ENCODE results near the gene TM2D3. TPM values are rescaled to one million over a fixed set of nuclear protein-coding genes. Genes with fewer than 3 reads are reported as not detected.

Gene TM2D3
- total and polyA plus RNA-seq, 2 donors (not counting 1 experiment from before 2014, with no cell fraction given) = 35.5 to 63.5 TPM

- Histone ChIP-seq H2AFZ (ENCODE audit: insufficient read depth, low read depth, low read length, poor library complexity, severe bottlenecking) (no peak overlapping the region), H3K9ac (ENCODE audit: low read length) (no peak overlapping the region), H3K4me1 (ENCODE audit: control insufficient read depth in 2 of 2, insufficient read depth in 2 of 2, low read length in 2 of 2) (peaks cover 18 to 19% of the 10 kb centered on the region in 2 donors), H4K20me1 (ENCODE audit: control insufficient read depth, insufficient read depth, low read length, poor library complexity, severe bottlenecking) (peaks cover 24% of the 10 kb centered on the region), H3K79me2 (ENCODE audit: control insufficient read depth, insufficient read depth, low read length) (peaks cover 19% of the 10 kb centered on the region), H3K36me3 (replicated peaks in 1 of 2; ENCODE audit: control extremely low read depth in 1 of 2, control insufficient read depth in 1 of 2, extremely low read depth in 1 of 2, insufficient read depth in 2 of 2, low read length in 1 of 2) (peaks cover 0 to 60% of the 10 kb centered on the region in 2 experiments), H3K27me3 (replicated peaks in 1 of 4; ENCODE audit: control extremely low read depth in 1 of 4, control insufficient read depth in 3 of 4, insufficient read depth in 4 of 4, low read length in 3 of 4) (no peaks in the 10 kb centered on the region), H3K4me3 (ENCODE audit: control extremely low read depth in 1 of 5, extremely low read depth in 1 of 5, insufficient read depth in 1 of 5, low read depth in 2 of 5, low read length in 4 of 5) (no peak overlapping the region), H3K9me3 (ENCODE audit: control extremely low read depth in 1 of 3, control insufficient read depth in 2 of 3, insufficient read depth in 1 of 3, low read length in 2 of 3) (no peaks in the 10 kb centered on the region), H3K27ac (ENCODE audit: low read length in 2 of 2) (peak overlapping the region in 1 of 2 donors; percentile 43), H3K4me2 (replicated peaks; ENCODE audit: low read depth, low read length, poor library complexity, severe bottlenecking) (peak overlapping the region; percentile 31)
- ChIA-PET CTCF (interaction anchor here (0.6 to 6.8 kb wide), 20 partner anchors 8 to 384 kb away, joined by 3 to 159 read pairs (median 4); partner anchors contain the start of genes SNRPA1 and TARS3), POLR2A (no interaction called here)
- ATAC-seq (ENCODE audit: low read depth) = peak; percentile 51
- DNase-seq = peak; percentile 50
- no peak overlapping the region for H3K4me3 Mint-ChIP-seq
- no CpG with 5 or more reads among the region's 1 CpG for WGBS (ENCODE audit: insufficient coverage)
- no peaks in the 10 kb centered on the region for H3K27me3 Mint-ChIP-seq
- intact Hi-C loops (cut with micrococcal nuclease) = loop anchor here (1.0 to 5.0 kb wide), 4 partner anchors 10 to 625 kb away; partner anchors contain the start of gene TM2D3
- H3K4me1 Mint-ChIP-seq = peaks cover 18% of the 10 kb centered on the region
- H3K9me3 Mint-ChIP-seq (ENCODE audit: insufficient read depth) = no peaks in the 10 kb centered on the region
- TF ChIP-seq EZH2 (IDR thresholded peaks at IDR 0.05; ENCODE audit: borderline replicate concordance, insufficient read depth, low read depth, low read length, poor library complexity, severe bottlenecking) = no peak
- TF ChIP-seq, protein P1, sequence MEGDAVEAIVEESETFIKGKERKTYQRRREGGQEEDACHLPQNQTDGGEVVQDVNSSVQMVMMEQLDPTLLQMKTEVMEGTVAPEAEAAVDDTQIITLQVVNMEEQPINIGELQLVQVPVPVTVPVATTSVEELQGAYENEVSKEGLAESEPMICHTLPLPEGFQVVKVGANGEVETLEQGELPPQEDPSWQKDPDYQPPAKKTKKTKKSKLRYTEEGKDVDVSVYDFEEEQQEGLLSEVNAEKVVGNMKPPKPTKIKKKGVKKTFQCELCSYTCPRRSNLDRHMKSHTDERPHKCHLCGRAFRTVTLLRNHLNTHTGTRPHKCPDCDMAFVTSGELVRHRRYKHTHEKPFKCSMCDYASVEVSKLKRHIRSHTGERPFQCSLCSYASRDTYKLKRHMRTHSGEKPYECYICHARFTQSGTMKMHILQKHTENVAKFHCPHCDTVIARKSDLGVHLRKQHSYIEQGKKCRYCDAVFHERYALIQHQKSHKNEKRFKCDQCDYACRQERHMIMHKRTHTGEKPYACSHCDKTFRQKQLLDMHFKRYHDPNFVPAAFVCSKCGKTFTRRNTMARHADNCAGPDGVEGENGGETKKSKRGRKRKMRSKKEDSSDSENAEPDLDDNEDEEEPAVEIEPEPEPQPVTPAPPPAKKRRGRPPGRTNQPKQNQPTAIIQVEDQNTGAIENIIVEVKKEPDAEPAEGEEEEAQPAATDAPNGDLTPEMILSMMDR (IDR thresholded peaks at IDR 0.05) = no peak
- peak overlapping the region; percentile 59 for H3K27ac Mint-ChIP-seq
Measured at GRCh38 chr15:101641894-101642293, 10.3 kb downstream of the TM2D3 start.

DNA sequence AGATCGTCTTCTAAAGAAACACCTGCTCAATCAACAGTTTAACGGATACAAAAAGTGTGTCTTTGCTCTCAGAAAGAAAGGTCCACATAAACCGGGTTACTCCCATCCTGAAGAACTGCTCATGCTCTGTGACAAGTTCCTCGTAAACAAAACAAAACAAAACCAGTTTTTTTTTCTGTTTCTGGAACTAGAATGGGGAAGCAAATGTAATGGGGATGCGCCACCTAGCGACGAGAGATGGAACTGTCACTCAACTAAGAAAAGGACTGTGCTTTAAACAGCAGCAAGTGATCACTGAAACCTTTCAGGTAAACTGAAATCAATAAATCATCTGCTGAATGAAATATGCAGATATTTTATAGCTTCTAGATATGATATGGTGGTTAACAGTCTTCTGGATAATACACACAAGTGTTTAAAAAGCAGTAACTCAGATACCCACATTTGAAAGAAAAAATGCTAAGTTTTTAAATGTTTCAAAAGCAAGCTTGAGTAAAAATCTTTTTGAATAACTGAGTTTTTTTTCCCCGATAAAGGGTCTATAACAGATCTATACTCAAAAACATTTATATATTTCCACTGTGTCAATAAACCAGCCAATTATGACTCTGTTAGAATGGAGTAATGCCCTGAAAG, 10.9 kb downstream of the TM2D3 start:
- Histone ChIP-seq H3K9me3 (ENCODE audit: control extremely low read depth in 1 of 3, control insufficient read depth in 2 of 3, insufficient read depth in 1 of 3, low read length in 2 of 3) (no peaks in the 10 kb centered on the region), H3K4me1 (ENCODE audit: control insufficient read depth in 2 of 2, insufficient read depth in 2 of 2, low read length in 2 of 2) (peaks cover 18 to 19% of the 10 kb centered on the region in 2 donors), H3K9ac (ENCODE audit: low read length) (no peak overlapping the region), H3K4me3 (ENCODE audit: control extremely low read depth in 1 of 5, extremely low read depth in 1 of 5, insufficient read depth in 1 of 5, low read depth in 2 of 5, low read length in 4 of 5) (peak overlapping the region in 1 of 5 experiments; percentile 32), H4K20me1 (ENCODE audit: control insufficient read depth, insufficient read depth, low read length, poor library complexity, severe bottlenecking) (peaks cover 22% of the 10 kb centered on the region), H3K79me2 (ENCODE audit: control insufficient read depth, insufficient read depth, low read length) (peaks cover 15% of the 10 kb centered on the region), H3K4me2 (replicated peaks; ENCODE audit: low read depth, low read length, poor library complexity, severe bottlenecking) (peak overlapping the region; percentile 41), H3K36me3 (replicated peaks in 1 of 2; ENCODE audit: control extremely low read depth in 1 of 2, control insufficient read depth in 1 of 2, extremely low read depth in 1 of 2, insufficient read depth in 2 of 2, low read length in 1 of 2) (peaks cover 0 to 54% of the 10 kb centered on the region in 2 experiments), H3K27me3 (replicated peaks in 1 of 4; ENCODE audit: control extremely low read depth in 1 of 4, control insufficient read depth in 3 of 4, insufficient read depth in 4 of 4, low read length in 3 of 4) (no peaks in the 10 kb centered on the region), H3K27ac (ENCODE audit: low read length in 2 of 2) (peak overlapping the region; percentile 37 to 53), H2AFZ (ENCODE audit: insufficient read depth, low read depth, low read length, poor library complexity, severe bottlenecking) (peak overlapping the region; percentile 37)
- 25% methylated on average over 4 of the region's 8 CpGs for WGBS (ENCODE audit: insufficient coverage)
- Mint-ChIP-seq H3K4me3 (peak overlapping the region; percentile 33), H3K9me3 (ENCODE audit: insufficient read depth) (no peaks in the 10 kb centered on the region), H3K4me1 (peaks cover 18% of the 10 kb centered on the region), H3K27ac (peak overlapping the region; percentile 82), H3K27me3 (no peaks in the 10 kb centered on the region)
- ChIA-PET POLR2A (no interaction called here), CTCF (interaction anchor here (0.6 to 6.8 kb wide), 25 partner anchors 9 to 383 kb away, joined by 3 to 159 read pairs (median 4); partner anchors contain the start of genes SNRPA1 and TARS3)
- TF ChIP-seq EZH2 (IDR thresholded peaks at IDR 0.05; ENCODE audit: borderline replicate concordance, insufficient read depth, low read depth, low read length, poor library complexity, severe bottlenecking) = no peak
- TF ChIP-seq, protein P1 (IDR thresholded peaks at IDR 0.05) = peak; percentile 93
- peak; percentile 86 for DNase-seq
- intact Hi-C loops (cut with micrococcal nuclease) = loop anchor here (1.0 to 5.0 kb wide), 4 partner anchors 11 to 624 kb away; partner anchors contain the start of gene TM2D3
- ATAC-seq (ENCODE audit: low read depth) = peak; percentile 73

Data from B cell (primary cell).